ENCODE results near the gene MEGF11.

- TF ChIP-seq CTCF (IDR thresholded peaks at IDR 0.05) (no peak), EZH2phosphoT487 (IDR thresholded peaks at IDR 0.05) (no peak)
These were observed 91.3 kb downstream of the MEGF11 start for GRCh38 chr15:66162286-66162685.

Data from neural progenitor cell (in vitro differentiated cells).